ENCODE measurements around the gene EYS. TPM values are rescaled to one million over a fixed set of nuclear protein-coding genes. Genes with fewer than 3 reads are reported as not detected.

Gene EYS
- total RNA-seq, 2 experiments from 2014 or later = not detected

- CTCF ChIA-PET = no interaction called here
- Mint-ChIP-seq H3K4me1 (ENCODE audit: low read depth) (no peaks in the 10 kb centered on the region), H3K36me3 (ENCODE audit: low read depth) (no peaks in the 10 kb centered on the region), H3K27me3 (ENCODE audit: low read depth) (no peaks in the 10 kb centered on the region), H3K9me3 (peaks cover 9% of the 10 kb centered on the region), H3K27ac (no peak overlapping the region), H3K4me3 (no peak overlapping the region)
- no peak for DNase-seq
- intact Hi-C loops (cut with micrococcal nuclease) = no loop called here
These were observed 1485.2 kb downstream of the EYS start for GRCh38 chr6:64221776-64222175.

DNA sequence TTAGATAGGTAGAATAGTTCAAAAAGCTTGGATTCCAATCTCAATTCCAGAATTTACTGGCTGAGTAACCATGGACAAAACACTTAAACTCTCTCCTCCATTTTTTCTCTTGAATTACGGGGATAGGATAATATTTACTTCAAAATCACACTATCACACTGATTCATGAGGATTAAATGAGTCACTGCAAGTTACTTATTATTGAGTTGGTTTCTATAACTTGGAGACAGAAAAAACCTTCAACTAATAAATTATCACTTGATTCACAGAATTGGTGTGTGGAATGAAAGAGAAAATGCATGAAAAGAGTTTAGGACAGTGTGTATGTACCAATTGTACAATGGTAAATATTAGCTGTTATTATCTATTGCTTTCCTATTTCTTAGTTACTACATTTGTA, 1486.2 kb downstream of the EYS start:
- intact Hi-C loops (cut with micrococcal nuclease) = no loop called here
- H3K27me3 Mint-ChIP-seq (ENCODE audit: low read depth) = no peaks in the 10 kb centered on the region
- no peaks in the 10 kb centered on the region for H3K4me1 Mint-ChIP-seq (ENCODE audit: low read depth)
- CTCF ChIA-PET = no interaction called here
- H3K4me3 Mint-ChIP-seq = no peak overlapping the region
- H3K36me3 Mint-ChIP-seq (ENCODE audit: low read depth) = no peaks in the 10 kb centered on the region
- no peak overlapping the region for H3K27ac Mint-ChIP-seq
- no peak for DNase-seq
- peaks cover 10% of the 10 kb centered on the region for H3K9me3 Mint-ChIP-seq

GRCh38 chr6:64217721-64218620, 1489.1 kb downstream of the EYS start:
- intact Hi-C loops (cut with micrococcal nuclease) = no loop called here
- Mint-ChIP-seq H3K27me3 (ENCODE audit: low read depth) (no peaks in the 10 kb centered on the region), H3K36me3 (ENCODE audit: low read depth) (no peaks in the 10 kb centered on the region), H3K27ac (no peak overlapping the region), H3K4me3 (no peak overlapping the region), H3K4me1 (ENCODE audit: low read depth) (no peaks in the 10 kb centered on the region), H3K9me3 (peaks cover 11% of the 10 kb centered on the region)
- no peak for DNase-seq
- CTCF ChIA-PET = interaction anchor here (0.9 kb wide), 1 partner anchor 73 kb away, joined by 3 read pairs; no protein-coding TSS in a partner anchor

DNA sequence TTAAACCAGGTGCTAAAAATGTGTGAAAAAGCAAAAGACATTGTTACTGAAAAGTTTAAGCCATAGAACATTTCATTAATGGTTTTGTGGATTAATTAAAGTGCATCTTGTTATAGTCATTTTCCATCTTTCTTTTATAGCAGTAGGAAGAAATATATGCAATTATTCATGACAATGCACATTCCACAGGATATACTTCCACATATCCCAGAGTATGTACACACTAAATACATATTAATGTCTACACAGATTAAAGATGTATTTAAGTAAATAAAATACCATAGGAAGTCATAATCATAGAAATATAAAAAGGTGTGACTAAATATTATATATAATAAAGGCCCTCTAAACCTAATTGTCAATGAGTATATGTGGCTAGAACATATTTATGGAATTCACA, 1492.7 kb downstream of the EYS start:
- H3K36me3 Mint-ChIP-seq (ENCODE audit: low read depth) = no peaks in the 10 kb centered on the region
- no peaks in the 10 kb centered on the region for H3K4me1 Mint-ChIP-seq (ENCODE audit: low read depth)
- no peak for DNase-seq
- intact Hi-C loops (cut with micrococcal nuclease) = no loop called here
- H3K9me3 Mint-ChIP-seq = peaks cover 14% of the 10 kb centered on the region
- no peak overlapping the region for H3K4me3 Mint-ChIP-seq
- CTCF ChIA-PET = no interaction called here
- H3K27me3 Mint-ChIP-seq (ENCODE audit: low read depth) = no peaks in the 10 kb centered on the region
- no peak overlapping the region for H3K27ac Mint-ChIP-seq

GRCh38 chr6:64213697-64214096, 1493.3 kb downstream of the EYS start:
- CTCF ChIA-PET = no interaction called here

DNA sequence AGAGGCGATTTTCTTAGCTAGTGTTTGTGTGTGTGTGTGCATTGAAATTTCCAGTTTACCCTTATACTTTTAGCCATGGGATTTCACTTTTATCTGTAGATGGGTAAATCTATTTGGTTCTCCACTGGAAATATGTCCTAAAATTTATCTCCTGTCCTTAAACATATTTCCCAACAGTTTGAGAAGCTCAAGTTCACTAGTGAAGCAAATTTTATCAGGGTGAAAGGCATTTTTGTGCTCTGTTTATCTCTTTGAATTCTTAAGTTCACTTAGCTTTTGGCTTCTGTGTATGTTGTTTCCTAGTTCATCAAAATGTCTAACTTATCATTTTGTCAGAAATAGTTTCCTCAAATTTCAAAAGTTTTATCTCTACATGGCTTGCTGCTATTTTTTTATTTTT, 1509.8 kb downstream of the EYS start:
- intact Hi-C loops (cut with micrococcal nuclease) = no loop called here
- Mint-ChIP-seq H3K4me1 (ENCODE audit: low read depth) (no peaks in the 10 kb centered on the region), H3K36me3 (ENCODE audit: low read depth) (no peaks in the 10 kb centered on the region), H3K9me3 (no peaks in the 10 kb centered on the region), H3K27me3 (ENCODE audit: low read depth) (no peaks in the 10 kb centered on the region), H3K27ac (no peak overlapping the region), H3K4me3 (no peak overlapping the region)
- CTCF ChIA-PET = no interaction called here
- DNase-seq = no peak

More at GRCh38 chr6:64213697-64214096, 1493.3 kb downstream of the EYS start:
- Mint-ChIP-seq H3K9me3 (peaks cover 10% of the 10 kb centered on the region), H3K4me1 (ENCODE audit: low read depth) (no peaks in the 10 kb centered on the region), H3K27me3 (ENCODE audit: low read depth) (no peaks in the 10 kb centered on the region), H3K36me3 (ENCODE audit: low read depth) (no peaks in the 10 kb centered on the region), H3K27ac (no peak overlapping the region), H3K4me3 (no peak overlapping the region)
- intact Hi-C loops (cut with micrococcal nuclease) = no loop called here
- DNase-seq = no peak

DNA sequence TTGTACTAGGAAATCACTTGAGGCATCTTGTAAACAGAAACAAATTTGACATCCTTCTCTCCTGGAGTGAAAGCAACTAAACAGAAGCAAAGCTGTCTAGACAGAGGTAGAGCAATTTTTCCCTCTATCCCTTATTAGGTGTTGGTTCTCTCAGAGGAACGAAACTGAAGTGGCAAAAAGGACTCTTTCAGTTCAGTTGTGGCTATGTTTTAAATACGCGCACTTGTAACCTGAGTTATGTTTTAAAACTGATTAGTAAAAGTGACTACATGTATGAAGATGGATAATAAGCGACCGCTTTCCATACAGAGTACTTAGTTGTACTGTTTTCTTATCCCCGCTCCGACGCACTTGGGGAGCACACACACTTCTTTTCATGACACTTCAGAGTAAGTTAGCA, 1520.4 kb downstream of the EYS start:
- CTCF ChIA-PET = no interaction called here
- no peaks in the 10 kb centered on the region for H3K36me3 Mint-ChIP-seq (ENCODE audit: low read depth)
- no peak overlapping the region for H3K4me3 Mint-ChIP-seq
- intact Hi-C loops (cut with micrococcal nuclease) = no loop called here
- no peak overlapping the region for H3K27ac Mint-ChIP-seq
- H3K4me1 Mint-ChIP-seq (ENCODE audit: low read depth) = no peaks in the 10 kb centered on the region
- no peak for DNase-seq
- no peaks in the 10 kb centered on the region for H3K27me3 Mint-ChIP-seq (ENCODE audit: low read depth)
- peaks cover 5% of the 10 kb centered on the region for H3K9me3 Mint-ChIP-seq

DNA sequence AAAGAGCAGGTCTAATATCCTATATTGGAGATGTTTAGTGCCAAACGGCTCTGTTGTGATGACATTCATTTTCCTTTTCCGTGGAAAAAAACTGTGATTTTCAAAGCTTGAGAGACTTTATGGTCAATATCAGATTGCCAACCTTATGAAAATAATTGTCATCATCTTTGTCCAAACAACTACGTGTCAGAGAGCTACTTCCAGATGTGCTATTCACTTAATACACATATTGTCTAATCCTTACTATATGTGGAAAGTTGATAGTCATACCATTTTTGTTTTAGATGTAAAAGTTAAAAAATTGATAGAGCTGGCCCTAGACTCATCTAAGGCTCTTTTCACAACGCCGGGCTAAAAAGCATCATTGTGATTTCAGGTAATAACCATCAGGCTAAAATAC, 1521.4 kb downstream of the EYS start:
- no peak overlapping the region for H3K4me3 Mint-ChIP-seq
- no peak for DNase-seq
- peaks cover 5% of the 10 kb centered on the region for H3K9me3 Mint-ChIP-seq
- no peaks in the 10 kb centered on the region for H3K27me3 Mint-ChIP-seq (ENCODE audit: low read depth)
- CTCF ChIA-PET = no interaction called here
- H3K4me1 Mint-ChIP-seq (ENCODE audit: low read depth) = no peaks in the 10 kb centered on the region
- intact Hi-C loops (cut with micrococcal nuclease) = no loop called here
- H3K27ac Mint-ChIP-seq = no peak overlapping the region
- H3K36me3 Mint-ChIP-seq (ENCODE audit: low read depth) = no peaks in the 10 kb centered on the region

DNA sequence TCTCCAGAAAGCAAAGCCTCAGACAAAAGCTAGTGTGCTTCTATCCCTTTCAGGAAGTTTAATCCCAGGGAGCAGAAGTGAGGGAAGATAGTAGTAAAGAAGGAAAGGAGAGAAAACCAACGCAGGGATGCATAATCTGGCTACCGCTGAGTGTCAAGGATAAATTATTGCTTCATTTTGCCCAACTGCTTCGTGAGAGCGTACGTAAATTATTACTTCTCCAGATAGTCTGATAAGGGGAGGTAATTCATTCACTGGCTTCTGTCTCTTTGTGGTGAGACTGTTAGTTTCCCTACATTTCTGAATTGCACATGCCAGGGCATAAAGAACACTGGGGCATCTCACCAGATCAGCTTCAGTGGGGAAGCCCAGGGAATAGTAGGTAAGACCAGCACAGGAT, 1531.7 kb downstream of the EYS start:
- intact Hi-C loops (cut with micrococcal nuclease) = no loop called here
- Mint-ChIP-seq H3K27ac (no peak overlapping the region), H3K4me3 (no peak overlapping the region), H3K27me3 (ENCODE audit: low read depth) (no peaks in the 10 kb centered on the region), H3K36me3 (ENCODE audit: low read depth) (no peaks in the 10 kb centered on the region), H3K9me3 (no peaks in the 10 kb centered on the region), H3K4me1 (ENCODE audit: low read depth) (no peaks in the 10 kb centered on the region)
- DNase-seq = no peak
- CTCF ChIA-PET = no interaction called here

GRCh38 chr6:64170316-64170715, 1536.7 kb downstream of the EYS start:
- CTCF ChIA-PET = no interaction called here

DNA sequence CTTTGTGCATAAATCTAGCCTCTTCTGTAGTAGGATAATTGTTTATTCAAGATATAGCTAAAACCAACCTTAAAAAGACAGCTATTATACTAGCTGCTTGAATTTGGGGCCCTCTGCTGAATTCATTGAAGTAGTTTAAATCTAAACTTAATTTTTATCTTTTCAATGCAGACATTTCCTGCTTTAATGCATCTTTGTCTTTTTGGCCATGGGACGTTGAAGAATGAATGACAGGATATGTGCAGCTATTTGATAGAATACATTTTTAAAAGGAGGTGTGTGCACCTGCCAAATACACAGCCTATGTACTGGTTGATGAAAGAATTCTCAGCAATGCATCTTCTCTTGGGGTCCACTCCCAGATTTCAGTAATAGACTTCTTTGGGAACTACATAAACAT, 1546.5 kb downstream of the EYS start:
- CTCF ChIA-PET = no interaction called here
- no peak for DNase-seq
- no peaks in the 10 kb centered on the region for H3K9me3 Mint-ChIP-seq
- H3K36me3 Mint-ChIP-seq (ENCODE audit: low read depth) = no peaks in the 10 kb centered on the region
- intact Hi-C loops (cut with micrococcal nuclease) = no loop called here
- no peaks in the 10 kb centered on the region for H3K4me1 Mint-ChIP-seq (ENCODE audit: low read depth)
- H3K27me3 Mint-ChIP-seq (ENCODE audit: low read depth) = no peaks in the 10 kb centered on the region
- no peak overlapping the region for H3K4me3 Mint-ChIP-seq
- H3K27ac Mint-ChIP-seq = no peak overlapping the region

More at GRCh38 chr6:64170316-64170715, 1536.7 kb downstream of the EYS start:
- intact Hi-C loops (cut with micrococcal nuclease) = no loop called here
- Mint-ChIP-seq H3K27me3 (ENCODE audit: low read depth) (no peaks in the 10 kb centered on the region), H3K9me3 (no peaks in the 10 kb centered on the region), H3K4me3 (no peak overlapping the region), H3K27ac (no peak overlapping the region), H3K36me3 (ENCODE audit: low read depth) (no peaks in the 10 kb centered on the region), H3K4me1 (ENCODE audit: low read depth) (no peaks in the 10 kb centered on the region)
- DNase-seq = no peak

GRCh38 chr6:64155063-64155462, 1552.0 kb downstream of the EYS start:
- Mint-ChIP-seq H3K27me3 (ENCODE audit: low read depth) (no peaks in the 10 kb centered on the region), H3K27ac (no peak overlapping the region), H3K4me1 (ENCODE audit: low read depth) (no peaks in the 10 kb centered on the region), H3K36me3 (ENCODE audit: low read depth) (no peaks in the 10 kb centered on the region), H3K4me3 (no peak overlapping the region), H3K9me3 (no peaks in the 10 kb centered on the region)
- CTCF ChIA-PET = no interaction called here
- DNase-seq = no peak
- intact Hi-C loops (cut with micrococcal nuclease) = no loop called here

- Mint-ChIP-seq H3K9me3 (peaks cover 6% of the 10 kb centered on the region), H3K27me3 (ENCODE audit: low read depth) (no peaks in the 10 kb centered on the region), H3K27ac (no peak overlapping the region), H3K4me1 (ENCODE audit: low read depth) (no peaks in the 10 kb centered on the region), H3K4me3 (no peak overlapping the region), H3K36me3 (ENCODE audit: low read depth) (no peaks in the 10 kb centered on the region)
- CTCF ChIA-PET = no interaction called here
- no peak for DNase-seq
- intact Hi-C loops (cut with micrococcal nuclease) = no loop called here
These were observed 1560.2 kb downstream of the EYS start for GRCh38 chr6:64146876-64147275.

Measured in activated naive CD4-positive, alpha-beta T cell treated with anti-CD3 and anti-CD28 coated beads for 36 hours (primary cell).